HG03442 (cell line): ENCODE measurements around the gene C20orf202.

ENCODE experiments used
- ATAC-seq: cut with Tn5 transposase; IDR thresholded peaks from one replicate; pipeline ENCODE4 v1.9.1; 2021; ENCODE audit warnings: mild to moderate bottlenecking, moderate library complexity; ENCODE audit not compliant: unreplicated experiment

C20orf202 gene

GRCh38 chr20:1202762-1203504 lies at the start of gene C20orf202:
C20orf202 (plus strand) TSS chr20:1203454; CDS start chr20:1203586, 132 bp downstream.
- no peak for ATAC-seq

GRCh38 chr20:1154226-1154625 lies 49.0 kb upstream of the C20orf202 start:
- ATAC-seq, result no peak

- no peak for ATAC-seq
These were observed 48.6 kb upstream of the C20orf202 start for GRCh38 chr20:1154691-1155090.

- ATAC-seq, result no peak
These were observed 47.9 kb upstream of the C20orf202 start for GRCh38 chr20:1155342-1155741.

GRCh38 chr20:1160496-1160895 lies 42.8 kb upstream of the C20orf202 start:
- ATAC-seq, result no peak

- no peak for ATAC-seq
These were observed 42.3 kb upstream of the C20orf202 start for GRCh38 chr20:1160991-1161390.

- ATAC-seq, result no peak
These were observed 40.1 kb upstream of the C20orf202 start for GRCh38 chr20:1163105-1163504.

- no peak for ATAC-seq
These were observed 39.6 kb upstream of the C20orf202 start for GRCh38 chr20:1163653-1164052.

GRCh38 chr20:1164871-1165270 lies 38.4 kb upstream of the C20orf202 start:
- no peak for ATAC-seq

- no peak for ATAC-seq
These were observed 37.7 kb upstream of the C20orf202 start for GRCh38 chr20:1165521-1165920.

- no peak for ATAC-seq
These were observed 37.3 kb upstream of the C20orf202 start for GRCh38 chr20:1165941-1166340.

- no peak for ATAC-seq
These were observed 36.1 kb upstream of the C20orf202 start for GRCh38 chr20:1166948-1167720.

GRCh38 chr20:1169224-1169623 lies 34.0 kb upstream of the C20orf202 start:
- no peak for ATAC-seq

GRCh38 chr20:1171461-1172093 lies 31.7 kb upstream of the C20orf202 start:
- no peak for ATAC-seq

GRCh38 chr20:1173698-1174097 lies 29.6 kb upstream of the C20orf202 start:
- no peak for ATAC-seq

GRCh38 chr20:1174787-1175186 lies 28.5 kb upstream of the C20orf202 start:
- ATAC-seq, result no peak

GRCh38 chr20:1177680-1178079 lies 25.6 kb upstream of the C20orf202 start:
- ATAC-seq, result no peak

GRCh38 chr20:1178103-1178502 lies 25.2 kb upstream of the C20orf202 start:
- no peak for ATAC-seq

- ATAC-seq, result no peak
These were observed 24.6 kb upstream of the C20orf202 start for GRCh38 chr20:1178623-1179022.

GRCh38 chr20:1180949-1181348 lies 22.3 kb upstream of the C20orf202 start:
- no peak for ATAC-seq

GRCh38 chr20:1182106-1182505 lies 21.1 kb upstream of the C20orf202 start:
- no peak for ATAC-seq

- no peak for ATAC-seq
These were observed 20.1 kb upstream of the C20orf202 start for GRCh38 chr20:1183153-1183552.
